ENCODE data around the gene ELAPOR2.

The ELAPOR2 gene

GRCh38 chr7:87021285-87021684 lies 38.2 kb downstream of the ELAPOR2 start:
- no peak overlapping the region for H3K4me3 ChIP-seq (ENCODE audit: low read depth, low read length)
- DNase-seq (ENCODE audit: low read depth) = no peak
- TF ChIP-seq, protein P1, sequence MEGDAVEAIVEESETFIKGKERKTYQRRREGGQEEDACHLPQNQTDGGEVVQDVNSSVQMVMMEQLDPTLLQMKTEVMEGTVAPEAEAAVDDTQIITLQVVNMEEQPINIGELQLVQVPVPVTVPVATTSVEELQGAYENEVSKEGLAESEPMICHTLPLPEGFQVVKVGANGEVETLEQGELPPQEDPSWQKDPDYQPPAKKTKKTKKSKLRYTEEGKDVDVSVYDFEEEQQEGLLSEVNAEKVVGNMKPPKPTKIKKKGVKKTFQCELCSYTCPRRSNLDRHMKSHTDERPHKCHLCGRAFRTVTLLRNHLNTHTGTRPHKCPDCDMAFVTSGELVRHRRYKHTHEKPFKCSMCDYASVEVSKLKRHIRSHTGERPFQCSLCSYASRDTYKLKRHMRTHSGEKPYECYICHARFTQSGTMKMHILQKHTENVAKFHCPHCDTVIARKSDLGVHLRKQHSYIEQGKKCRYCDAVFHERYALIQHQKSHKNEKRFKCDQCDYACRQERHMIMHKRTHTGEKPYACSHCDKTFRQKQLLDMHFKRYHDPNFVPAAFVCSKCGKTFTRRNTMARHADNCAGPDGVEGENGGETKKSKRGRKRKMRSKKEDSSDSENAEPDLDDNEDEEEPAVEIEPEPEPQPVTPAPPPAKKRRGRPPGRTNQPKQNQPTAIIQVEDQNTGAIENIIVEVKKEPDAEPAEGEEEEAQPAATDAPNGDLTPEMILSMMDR (conservative IDR thresholded peaks at IDR 0.05; ENCODE audit: low read depth, low read length) = no peak

GRCh38 chr7:87016606-87017005 lies 42.8 kb downstream of the ELAPOR2 start:
- no peak overlapping the region for H3K4me3 ChIP-seq (ENCODE audit: low read depth, low read length)
- DNase-seq (ENCODE audit: low read depth) = no peak
- TF ChIP-seq, protein P1 (conservative IDR thresholded peaks at IDR 0.05; ENCODE audit: low read depth, low read length) = no peak

DNA sequence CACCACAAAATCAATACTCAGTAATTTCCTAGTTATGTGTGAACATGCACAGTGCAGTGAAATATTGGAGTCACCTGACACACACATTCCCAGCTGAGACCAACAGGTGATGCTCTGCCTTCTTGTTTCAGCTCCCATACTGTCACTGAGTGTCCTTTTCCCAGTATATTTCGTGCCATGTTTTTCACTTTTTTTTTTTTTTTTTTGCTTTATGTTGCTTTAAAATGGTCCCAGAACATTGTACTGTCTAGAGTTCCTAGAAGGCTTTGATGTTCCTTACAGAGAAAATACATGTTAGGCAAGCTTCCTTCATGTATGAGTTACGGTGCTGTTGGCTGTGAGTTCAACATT lies 45.6 kb downstream of the ELAPOR2 start:
- DNase-seq (ENCODE audit: low read depth) = no peak
- H3K4me3 ChIP-seq (ENCODE audit: low read depth, low read length) = no peak overlapping the region
- TF ChIP-seq, protein P1 (conservative IDR thresholded peaks at IDR 0.05; ENCODE audit: low read depth, low read length) = no peak

DNA sequence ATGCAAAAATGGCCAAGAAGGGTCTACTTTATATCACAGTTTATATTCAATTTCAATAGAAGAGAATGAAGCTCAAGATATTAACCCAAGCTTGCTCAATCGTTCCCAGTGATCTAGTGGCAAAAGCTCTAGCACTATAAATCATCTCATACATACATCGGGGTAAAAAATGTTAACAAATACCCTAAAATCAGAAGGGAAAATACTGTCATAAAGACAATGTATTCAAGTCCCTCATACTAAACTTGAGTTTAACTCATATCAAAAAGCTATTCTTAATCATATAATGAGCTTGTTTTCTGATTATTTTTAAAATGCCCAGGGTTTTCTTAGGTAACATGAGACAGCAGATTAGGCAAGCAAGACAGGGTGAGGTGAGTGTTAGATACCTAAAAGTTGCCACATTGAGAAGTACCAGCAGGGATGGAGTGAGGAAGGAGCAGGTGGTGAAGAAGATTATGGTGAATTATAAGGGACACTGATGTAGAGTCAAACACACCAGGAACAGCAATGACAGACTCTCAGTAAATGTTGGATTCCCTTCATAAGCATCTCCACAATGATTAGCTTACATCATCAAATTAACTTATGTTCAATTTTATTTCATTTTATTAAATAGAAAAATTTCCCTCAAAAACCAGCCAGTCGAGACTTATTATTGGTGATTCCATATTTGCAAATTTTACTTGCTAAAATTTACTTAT lies 46.2 kb downstream of the ELAPOR2 start:
- DNase-seq (ENCODE audit: low read depth) = no peak
- no peak overlapping the region for H3K4me3 ChIP-seq (ENCODE audit: low read depth, low read length)
- TF ChIP-seq, protein P1 (conservative IDR thresholded peaks at IDR 0.05; ENCODE audit: low read depth, low read length) = no peak

All from choroid plexus epithelial cell (primary cell).